Panc1 (cell line): ENCODE results near the gene CHST8. TPM values are rescaled to one million over a fixed set of nuclear protein-coding genes. Genes with fewer than 3 reads are reported as not detected.

Source experiments
- ATAC-seq: fragments of 200-7000 bp; cut with Tn5 transposase; 2 replicates; pipeline ENCODE4 v1.9.1; 2020; ENCODE audit warnings: mild to moderate bottlenecking, moderate library complexity
- BruUV-seq: library from RNA; stranded (reverse); fragments of 400-500 nt; replicated peaks from 2 replicates; lab custom pipeline; 2021; lab: Mats Ljungman, UMichigan
- CTCF ChIA-PET: fragments of 300-600 bp; sonication (Branson Sonifier 250); formaldehyde crosslinking; loops from one replicate; lab custom pipeline; 2022; ENCODE audit warnings: antibody characterized with exemption; lab: Charles Lee
- POLR2A ChIA-PET: fragments of 300-600 bp; sonication (Branson Sonifier 250); formaldehyde crosslinking; loops from one replicate; lab custom pipeline; 2022; ENCODE audit warnings: antibody characterized with exemption; lab: Charles Lee
- DNase-seq: peaks from one replicate; pipeline ENCODE4 v3.0.0-alpha.2; 2010; ENCODE audit warnings: low read depth, low spot score
- H3K27ac ChIP-seq: 2 replicates; pipeline ENCODE4 v1.5.1; 2011; ENCODE audit warnings: mild to moderate bottlenecking, low read length, inconsistent platforms
- H3K27me3 ChIP-seq: fragments of 200-500 bp; sonication (Bioruptor generic); 2 replicates; pipeline ENCODE4 v1.6.0; 2014; ENCODE audit warnings: low read length, inconsistent platforms; ENCODE audit not compliant: control insufficient read depth, insufficient read depth
- H3K36me3 ChIP-seq: fragments of 200-500 bp; sonication (Bioruptor generic); 2 replicates; pipeline ENCODE4 v1.5.1; 2014; ENCODE audit warnings: inconsistent platforms, mild to moderate bottlenecking, low read length, moderate library complexity; ENCODE audit not compliant: control insufficient read depth, insufficient read depth
- H3K4me1 ChIP-seq: 2 replicates; pipeline ENCODE4 v1.5.1; 2011; ENCODE audit warnings: inconsistent platforms, mild to moderate bottlenecking, low read length, moderate library complexity; ENCODE audit not compliant: control insufficient read depth, insufficient read depth
- H3K4me3 ChIP-seq, 2 experiments: 2 replicates each; pipeline ENCODE4 v1.5.1; 2011 to 2012; ENCODE audit warnings: low read depth in 2 of 2, low read length in 2 of 2, mild to moderate bottlenecking in 2 of 2, inconsistent platforms in 1 of 2, moderate library complexity in 1 of 2
- H3K9me3 ChIP-seq: fragments of 200-500 bp; sonication (Bioruptor generic); 2 replicates; pipeline ENCODE4 v1.5.1; 2014; ENCODE audit warnings: low read depth, mild to moderate bottlenecking, inconsistent platforms, low read length, moderate library complexity; ENCODE audit not compliant: control insufficient read depth, insufficient read depth
- CTCF ChIP-seq: fragments of 450-650 bp; IDR thresholded peaks from 2 replicates; pipeline ENCODE4 v1.5.1; 2017; ENCODE audit warnings: mild to moderate bottlenecking
- POLR2AphosphoS5 ChIP-seq: IDR thresholded peaks from 2 replicates; pipeline ENCODE4 v1.6.1; 2012; ENCODE audit warnings: mild to moderate bottlenecking, low read depth, low read length, moderate library complexity
- REST ChIP-seq, 2 experiments: IDR thresholded peaks; 2 replicates each; pipeline ENCODE4 v1.6.1; 2011 to 2012; ENCODE audit warnings: low read depth in 2 of 2, control low read depth in 1 of 2, low read length in 1 of 2, mild to moderate bottlenecking in 1 of 2, moderate library complexity in 1 of 2; ENCODE audit not compliant: insufficient read depth in 1 of 2
- SIN3A ChIP-seq: IDR thresholded peaks from 2 replicates; pipeline ENCODE4 v1.6.1; 2012; ENCODE audit warnings: low read depth, mild to moderate bottlenecking, low read length, moderate library complexity, borderline replicate concordance; ENCODE audit not compliant: insufficient read depth
- TCF7L2 ChIP-seq: IDR thresholded peaks from 2 replicates; pipeline ENCODE4 v1.6.1; 2011; ENCODE audit warnings: mild to moderate bottlenecking, low read depth, low read length, inconsistent platforms
- in situ Hi-C: cut with HindIII; loops from 2 replicates; pipeline ENCODE4 v1.10.0; 2016; ENCODE audit warnings: low sequenced_read_pairs, low pct_unique_long_range_greater_than_20kb
- intact Hi-C: fragments of 100-400 bp; cut with micrococcal nuclease; formaldehyde crosslinking; loops from one replicate; pipeline ENCODE4 v1.10.0; 2022; ENCODE audit not compliant: unreplicated experiment
- total RNA-seq: library from RNA; stranded (reverse); gene quantifications from one replicate; pipeline ENCODE4 v1.2.1, GENCODE V29; 2021; ENCODE audit not compliant: unreplicated experiment

Gene CHST8
- total RNA-seq, 1 experiment from 2014 or later: 0.28 TPM

- POLR2A ChIA-PET: no interaction called here
- TF ChIP-seq SIN3A (no peak), REST (IDR thresholded peaks at IDR 0.05; ENCODE audit: insufficient read depth in 1 of 2, low read depth in 2 of 2, low read length in 1 of 2) (no peak), POLR2AphosphoS5 (no peak), CTCF (no peak), TCF7L2 (no peak)
- Histone ChIP-seq H3K27me3 (peaks cover 16% of the 10 kb centered on the region), H3K27ac (no peak overlapping the region), H3K36me3 (no peaks in the 10 kb centered on the region), H3K9me3 (no peaks in the 10 kb centered on the region), H3K4me3 (no peak overlapping the region), H3K4me1 (no peaks in the 10 kb centered on the region)
- ATAC-seq (no peak), DNase-seq (no peak)
- BruUV-seq: no TSS peak
- in situ Hi-C loops: no loop called here
- intact Hi-C loops: no loop called here
- CTCF ChIA-PET: no interaction called here
Observed at GRCh38 chr19:33627526-33627925, 5.8 kb downstream of the CHST8 start.

- no TSS peak for BruUV-seq
- TF ChIP-seq CTCF: no peak
- no peak for TF ChIP-seq TCF7L2
- no peaks in the 10 kb centered on the region for H3K4me1 ChIP-seq
- no peaks in the 10 kb centered on the region for H3K9me3 ChIP-seq
- intact Hi-C loops: no loop called here
- H3K27me3 ChIP-seq: peaks cover 16% of the 10 kb centered on the region
- H3K4me3 ChIP-seq: no peak overlapping the region
- no peak for DNase-seq
- ChIA-PET POLR2A (no interaction called here), CTCF (no interaction called here)
- in situ Hi-C loops: no loop called here
- H3K27ac ChIP-seq: no peak overlapping the region
- no peaks in the 10 kb centered on the region for H3K36me3 ChIP-seq
- ATAC-seq: peak; percentile 33; the same call in 1 of the 2 replicates
Observed at GRCh38 chr19:33627962-33628839, 6.4 kb downstream of the CHST8 start.
